ENCODE results near the gene SPATS2L.

The SPATS2L gene

DNA sequence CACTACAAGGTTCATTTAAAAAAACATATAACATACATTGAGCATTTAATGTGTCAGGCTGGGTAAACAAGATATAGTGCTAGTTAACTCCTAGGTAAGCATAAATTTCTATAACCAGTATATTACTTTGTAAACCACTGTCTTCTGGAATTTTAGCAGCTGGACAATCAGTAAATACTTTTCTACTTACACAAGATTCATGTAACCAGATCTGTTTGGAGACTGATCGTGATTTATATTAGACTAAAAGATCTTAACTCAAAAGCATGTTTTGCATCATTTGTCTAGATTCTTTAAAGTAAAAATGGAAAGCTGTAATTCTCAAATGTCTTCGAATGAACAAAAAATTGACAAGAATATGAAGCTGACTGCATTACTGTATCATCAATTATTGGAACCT, 218.6 kb downstream of the SPATS2L start:
- DNase-seq, result no peak

DNA sequence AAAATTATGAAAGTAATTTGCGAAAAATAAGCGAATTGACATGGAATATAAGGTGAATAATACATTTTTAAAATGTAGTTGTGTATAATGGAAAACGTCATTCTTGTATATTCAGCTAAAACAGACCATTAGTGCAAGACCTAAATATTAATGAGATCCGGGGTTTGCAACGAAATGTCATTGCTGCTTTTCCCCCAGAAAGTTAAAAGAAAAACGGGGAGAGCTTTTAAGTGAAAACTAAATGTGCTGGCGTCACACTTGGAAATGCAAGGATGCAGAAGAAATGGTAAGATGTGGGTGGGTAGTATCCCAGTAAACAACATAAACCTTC, 219.0 kb downstream of the SPATS2L start:
- DNase-seq, result no peak

DNA sequence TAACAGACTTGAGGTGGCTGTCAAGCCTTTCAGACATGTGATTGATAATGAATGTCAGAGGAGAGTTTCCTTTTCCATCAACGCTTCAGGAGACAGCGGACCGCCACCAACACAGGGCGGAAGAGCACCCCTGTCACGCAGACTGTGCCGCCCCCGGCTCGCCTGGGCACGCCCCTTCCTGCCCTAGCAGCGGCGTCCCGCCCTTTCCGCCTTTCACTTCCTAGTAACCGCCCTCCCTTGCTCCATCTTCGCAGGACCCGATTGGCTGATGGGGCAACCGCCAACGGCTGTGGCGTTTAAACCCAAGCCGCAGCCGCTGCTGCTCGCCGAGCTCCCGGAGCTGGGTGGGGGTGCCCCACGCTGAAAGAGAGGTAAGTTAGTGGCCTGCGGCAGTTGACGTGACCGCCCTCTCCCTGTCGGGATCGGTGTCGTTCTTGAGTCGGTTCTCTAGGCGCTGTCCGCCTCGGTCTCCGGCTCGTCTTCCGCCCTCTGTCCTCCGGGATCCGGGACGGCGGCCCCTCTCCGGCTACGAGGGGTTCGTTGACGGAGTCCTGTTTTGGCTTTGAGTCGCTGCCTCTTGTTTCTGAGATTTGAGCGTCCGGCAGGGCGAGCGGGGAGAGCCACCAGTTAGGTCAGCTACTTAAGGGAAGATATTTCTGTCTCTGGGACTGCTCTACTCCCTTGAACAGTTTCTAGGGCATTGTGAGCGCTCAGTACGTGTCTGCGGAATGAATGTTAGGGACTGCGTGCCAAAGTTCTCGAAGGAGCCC, 219.6 kb downstream of the SPATS2L start, which contains the start of gene SGO2:
Gene SGO2 (plus strand): TSS at position 326 of the 770 bp plus-strand sequence. CDS start 6,769 bp downstream, outside the sequence.
- peak; percentile 96 to 97 for DNase-seq

DNA sequence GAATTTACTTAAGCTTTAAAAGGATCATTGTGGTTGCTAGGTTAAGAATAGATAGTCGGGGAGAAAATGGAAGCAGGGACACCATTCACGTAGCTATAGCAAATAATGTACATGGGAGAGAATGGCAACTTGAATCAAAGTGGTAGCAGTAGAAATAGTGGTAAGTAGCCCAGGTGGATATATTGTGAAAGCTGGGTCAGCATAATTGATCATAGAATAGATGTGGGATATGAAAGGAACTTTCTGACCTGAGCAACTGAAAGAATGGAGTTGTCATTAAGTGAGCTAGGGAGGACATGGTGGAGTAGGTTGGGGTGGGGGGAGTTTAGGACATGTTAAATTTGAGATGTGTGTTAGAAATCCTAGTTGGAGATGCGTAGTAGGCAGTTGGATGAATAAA, 221.7 kb downstream of the SPATS2L start:
- no peak for DNase-seq
